Measurements from ENCODE around the gene FXYD3. TPM values are rescaled to one million over a fixed set of nuclear protein-coding genes. Genes with fewer than 3 reads are reported as not detected.

Gene FXYD3
- total RNA-seq, 2 experiments from 2014 or later = 0.35 to 0.88 TPM

- intact Hi-C loops (cut with micrococcal nuclease; ENCODE audit: unreplicated experiment) = loop anchor here (1.0 to 2.0 kb wide), 3 partner anchors 20 to 67 kb away; no protein-coding TSS in a partner anchor
- no TSS peak for BruUV-seq (replicated peaks)
- Histone ChIP-seq H4K20me1 (ENCODE audit: insufficient read depth, low read length) (no peaks in the 10 kb centered on the region), H3K36me3 (ENCODE audit: insufficient read depth, low read length) (no peaks in the 10 kb centered on the region), H3K27ac (ENCODE audit: low read depth, low read length, poor library complexity, severe bottlenecking) (no peak within 1 kb of the TSS), H3K4me1 (ENCODE audit: insufficient read depth, low read length, poor library complexity, severe bottlenecking) (peaks cover 6% of the 10 kb centered on the region), H3K9me3 (ENCODE audit: low read length) (no peaks in the 10 kb centered on the region), H3K79me2 (ENCODE audit: insufficient read depth, low read depth, low read length) (no peaks in the 10 kb centered on the region), H3K4me3 (ENCODE audit: low read depth, low read length, poor library complexity, severe bottlenecking) (no peak within 1 kb of the TSS), H3K9me2 (ENCODE audit: insufficient read depth, low read length) (no peaks in the 10 kb centered on the region), H3K4me2 (ENCODE audit: low read length) (no peak within 1 kb of the TSS; the same call in 1 of the 2 replicates), H2AFZ (ENCODE audit: low read length) (no peak within 1 kb of the TSS)
- ChIA-PET POLR2A (no interaction called here), CTCF (ENCODE audit: unreplicated experiment) (interaction anchor here (1.2 kb wide), 1 partner anchor 68 kb away, joined by 5 read pairs; no protein-coding TSS in a partner anchor)
- TF ChIP-seq EZH2phosphoT487 (IDR thresholded peaks at IDR 0.05; ENCODE audit: borderline replicate concordance, low read depth, low read length) = no peak
- TF ChIP-seq CTCF (conservative IDR thresholded peaks at IDR 0.05; ENCODE audit: low read length) = no peak
- DNase-seq (ENCODE audit: low spot score) = no peak
These were observed 19.1 kb downstream of the FXYD3 start, which contains the start of gene LGI4 for GRCh38 chr19:35134601-35135242. LGI4 (minus strand) TSS chr19:35135059; CDS start chr19:35134680, 379 bp downstream.

- no peak overlapping the region; the same call in 1 of the 2 replicates for H3K4me2 ChIP-seq (ENCODE audit: low read length)
- no peaks in the 10 kb centered on the region for H3K36me3 ChIP-seq (ENCODE audit: insufficient read depth, low read length)
- H3K9me3 ChIP-seq (ENCODE audit: low read length) = no peaks in the 10 kb centered on the region
- no peaks in the 10 kb centered on the region for H4K20me1 ChIP-seq (ENCODE audit: insufficient read depth, low read length)
- no peak overlapping the region for H3K4me3 ChIP-seq (ENCODE audit: low read depth, low read length, poor library complexity, severe bottlenecking)
- no peak overlapping the region for H3K27ac ChIP-seq (ENCODE audit: low read depth, low read length, poor library complexity, severe bottlenecking)
- no peaks in the 10 kb centered on the region for H3K9me2 ChIP-seq (ENCODE audit: insufficient read depth, low read length)
- H3K79me2 ChIP-seq (ENCODE audit: insufficient read depth, low read depth, low read length) = no peaks in the 10 kb centered on the region
- intact Hi-C loops (cut with micrococcal nuclease; ENCODE audit: unreplicated experiment) = loop anchor here (1.0 to 2.0 kb wide), 3 partner anchors 21 to 68 kb away; no protein-coding TSS in a partner anchor
- TF ChIP-seq CTCF (conservative IDR thresholded peaks at IDR 0.05; ENCODE audit: low read length) = peak; percentile 91
- TF ChIP-seq EZH2phosphoT487 (IDR thresholded peaks at IDR 0.05; ENCODE audit: borderline replicate concordance, low read depth, low read length) = no peak
- DNase-seq (ENCODE audit: low spot score) = peak; percentile 79
- no TSS peak for BruUV-seq (replicated peaks)
- ChIA-PET CTCF (ENCODE audit: unreplicated experiment) (interaction anchor here (0.5 to 2.5 kb wide), 3 partner anchors 10 to 70 kb away, joined by 4 to 16 read pairs (median 5); no protein-coding TSS in a partner anchor), POLR2A (no interaction called here)
- no peak overlapping the region for H2AFZ ChIP-seq (ENCODE audit: low read length)
- H3K4me1 ChIP-seq (ENCODE audit: insufficient read depth, low read length, poor library complexity, severe bottlenecking) = peaks cover 9% of the 10 kb centered on the region
These were observed 19.8 kb downstream of the FXYD3 start for GRCh38 chr19:35135389-35135909.

- CTCF ChIA-PET (ENCODE audit: unreplicated experiment) = interaction anchor here (0.5 to 2.5 kb wide), 4 partner anchors 11 to 84 kb away, joined by 4 to 16 read pairs (median 4); no protein-coding TSS in a partner anchor
- BruUV-seq (replicated peaks) = no TSS peak
- DNase-seq (ENCODE audit: low spot score) = no peak
- no peaks in the 10 kb centered on the region for H3K9me2 ChIP-seq (ENCODE audit: insufficient read depth, low read length)
- H3K4me3 ChIP-seq (ENCODE audit: low read depth, low read length, poor library complexity, severe bottlenecking) = no peak overlapping the region
- H3K79me2 ChIP-seq (ENCODE audit: insufficient read depth, low read depth, low read length) = no peaks in the 10 kb centered on the region
- H3K9me3 ChIP-seq (ENCODE audit: low read length) = no peaks in the 10 kb centered on the region
- POLR2A ChIA-PET = interaction anchor here (1.1 kb wide), 1 partner anchor 66 kb away, joined by 3 read pairs; no protein-coding TSS in a partner anchor
- no peak overlapping the region for H3K27ac ChIP-seq (ENCODE audit: low read depth, low read length, poor library complexity, severe bottlenecking)
- no peaks in the 10 kb centered on the region for H3K36me3 ChIP-seq (ENCODE audit: insufficient read depth, low read length)
- intact Hi-C loops (cut with micrococcal nuclease; ENCODE audit: unreplicated experiment) = no loop called here
- peaks cover 15% of the 10 kb centered on the region for H3K4me1 ChIP-seq (ENCODE audit: insufficient read depth, low read length, poor library complexity, severe bottlenecking)
- TF ChIP-seq CTCF (conservative IDR thresholded peaks at IDR 0.05; ENCODE audit: low read length) (no peak), EZH2phosphoT487 (IDR thresholded peaks at IDR 0.05; ENCODE audit: borderline replicate concordance, low read depth, low read length) (no peak)
- H2AFZ ChIP-seq (ENCODE audit: low read length) = no peak overlapping the region
- H3K4me2 ChIP-seq (ENCODE audit: low read length) = no peak overlapping the region
- no peaks in the 10 kb centered on the region for H4K20me1 ChIP-seq (ENCODE audit: insufficient read depth, low read length)
These were observed 20.6 kb downstream of the FXYD3 start for GRCh38 chr19:35136231-35136630.

Data from OCI-LY7 (cell line).